ENCODE results near the gene B3GALNT1.
"Not testable (repeated sequence)": the region's sequence is repeated elsewhere in the genome, so short reads cannot be mapped to it uniquely, and the experiment has no call there.

B3GALNT1 gene

DNA sequence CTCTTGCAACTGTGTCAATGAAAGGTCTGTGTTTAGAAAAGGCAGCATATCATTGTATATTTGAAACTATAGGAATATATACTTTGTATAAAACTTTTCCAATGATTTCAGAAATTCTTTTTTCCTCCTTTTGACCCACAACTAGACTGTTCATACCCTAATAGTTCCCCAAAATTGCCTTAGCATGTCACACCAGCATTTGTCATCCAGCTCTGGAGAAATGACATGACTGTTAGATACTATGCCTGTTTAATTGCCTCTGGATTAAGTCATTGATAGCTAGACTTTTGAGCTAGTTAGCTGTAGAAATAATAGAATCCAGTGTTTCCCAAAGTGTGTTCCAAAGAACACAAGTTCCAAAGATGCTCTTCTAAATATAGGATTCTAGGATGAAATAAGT, 32.4 kb downstream of the B3GALNT1 start:
- no peak for DNase-seq

DNA sequence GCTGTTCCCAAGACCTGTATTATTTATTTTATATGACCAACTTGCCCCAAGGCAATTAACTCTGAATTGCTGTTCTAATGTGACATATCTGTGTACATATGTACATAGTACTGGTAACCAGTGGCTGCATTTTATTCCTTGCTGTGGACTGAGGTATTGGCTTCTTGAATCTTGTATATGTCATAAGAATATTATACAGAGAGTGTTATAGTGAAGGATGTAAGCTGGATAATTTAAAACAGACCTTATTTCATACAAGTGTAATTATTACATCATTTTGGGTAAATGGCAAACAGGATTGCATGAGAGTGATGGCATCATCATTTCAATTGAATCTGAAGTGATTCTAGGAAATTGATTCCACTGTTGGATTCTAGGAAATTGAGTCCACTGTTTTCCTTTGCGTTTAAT, 32.9 kb downstream of the B3GALNT1 start:
- no peak for DNase-seq

DNA sequence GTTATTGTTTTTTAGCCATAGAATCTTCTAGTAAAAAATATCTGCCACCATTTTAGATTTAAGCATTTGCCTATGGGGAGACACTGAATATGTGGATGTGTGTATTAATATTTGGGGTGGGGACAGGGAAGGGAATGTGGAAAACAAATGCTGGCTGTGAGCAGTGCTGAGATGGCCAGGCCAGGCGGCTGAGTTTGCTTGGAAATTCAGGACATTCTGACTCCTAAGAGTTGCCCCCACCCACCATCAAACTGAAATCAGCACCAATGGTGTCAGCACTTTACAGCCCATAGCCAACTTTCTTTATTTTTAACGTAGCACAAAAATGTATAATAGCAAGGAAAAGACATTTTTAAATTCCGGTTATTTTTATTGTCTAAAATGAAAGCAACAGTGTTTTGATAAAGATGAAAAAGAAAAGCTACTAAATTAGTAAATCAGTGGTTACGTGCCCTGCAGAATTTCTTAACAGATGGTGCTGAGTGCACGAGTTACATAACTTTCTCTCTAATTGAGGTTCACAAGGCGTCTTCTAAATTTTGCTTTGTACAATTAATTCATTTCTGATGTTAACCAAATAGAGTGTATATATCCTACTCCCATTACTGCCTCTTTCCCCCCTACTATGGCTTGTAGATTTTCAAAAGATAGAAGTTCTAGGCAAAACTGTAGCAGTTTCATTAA, 34.0 kb downstream of the B3GALNT1 start:
- DNase-seq, result no peak

DNA sequence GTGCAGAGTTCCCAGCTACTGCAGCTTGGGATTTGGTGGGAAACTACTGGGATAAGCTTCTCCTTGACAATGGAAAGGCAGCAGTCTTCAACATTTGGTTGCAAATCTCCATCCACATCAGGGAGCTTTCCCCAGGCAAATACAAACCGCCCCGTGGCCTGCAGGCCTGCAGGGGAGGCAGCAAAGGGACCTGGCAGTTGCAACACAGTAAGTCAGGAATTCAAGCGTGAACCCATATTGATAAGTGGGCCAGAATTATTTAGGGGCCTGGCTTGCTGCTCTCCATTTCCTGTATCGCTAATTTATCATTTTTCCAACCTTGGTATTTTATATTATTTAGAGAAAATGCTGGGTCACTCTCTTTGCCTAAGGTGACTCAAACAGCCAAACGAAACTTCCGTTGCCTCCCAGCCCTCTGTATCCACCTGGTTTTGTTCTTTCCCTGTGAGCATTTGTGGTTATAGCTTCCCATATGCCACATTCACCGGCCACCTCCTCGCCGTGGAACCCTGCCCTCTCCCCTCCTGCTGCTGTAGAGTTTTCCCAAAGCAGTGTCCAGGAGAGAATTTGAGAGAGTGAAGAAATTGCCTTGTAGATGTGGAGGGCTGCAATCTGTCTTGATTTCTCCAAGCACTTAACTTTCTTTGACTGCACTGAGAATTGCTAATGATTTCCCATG, 34.8 kb downstream of the B3GALNT1 start:
- DNase-seq, result no peak

DNA sequence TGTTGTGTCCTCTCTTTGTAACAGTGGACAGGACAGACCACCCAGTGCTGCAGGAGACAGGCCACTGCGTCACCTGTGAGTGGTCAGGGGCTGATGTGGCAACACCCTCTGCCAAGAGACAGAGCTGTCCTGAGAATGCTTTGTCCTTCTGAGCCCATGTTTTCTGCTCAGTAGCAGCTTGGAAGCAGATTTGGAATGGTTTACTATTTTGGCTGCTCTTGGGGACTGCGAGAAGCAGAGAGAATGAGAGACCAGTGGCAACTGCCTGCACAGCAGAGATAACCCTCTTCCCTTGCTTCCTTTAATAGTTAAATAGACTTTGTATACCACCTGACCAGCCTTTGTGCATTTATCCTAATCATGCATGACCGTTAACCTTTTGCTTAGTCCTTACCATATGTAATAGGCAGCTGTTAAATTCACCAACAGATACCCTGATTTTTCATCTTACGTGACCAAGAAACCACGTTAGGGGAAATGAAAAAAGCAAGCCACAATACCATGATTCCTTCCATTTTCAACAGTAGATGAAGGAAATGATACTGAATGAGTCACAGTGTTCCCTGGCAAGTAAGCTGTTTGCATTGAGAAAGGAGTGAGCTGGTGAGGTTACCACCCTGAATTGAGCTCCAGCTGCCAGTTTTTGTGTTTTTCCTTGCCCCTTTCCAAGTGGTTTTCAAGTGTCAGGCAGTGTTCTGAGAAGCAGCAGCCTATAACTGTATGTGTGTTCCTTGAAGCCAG, 35.5 kb downstream of the B3GALNT1 start:
- no peak for DNase-seq

DNA sequence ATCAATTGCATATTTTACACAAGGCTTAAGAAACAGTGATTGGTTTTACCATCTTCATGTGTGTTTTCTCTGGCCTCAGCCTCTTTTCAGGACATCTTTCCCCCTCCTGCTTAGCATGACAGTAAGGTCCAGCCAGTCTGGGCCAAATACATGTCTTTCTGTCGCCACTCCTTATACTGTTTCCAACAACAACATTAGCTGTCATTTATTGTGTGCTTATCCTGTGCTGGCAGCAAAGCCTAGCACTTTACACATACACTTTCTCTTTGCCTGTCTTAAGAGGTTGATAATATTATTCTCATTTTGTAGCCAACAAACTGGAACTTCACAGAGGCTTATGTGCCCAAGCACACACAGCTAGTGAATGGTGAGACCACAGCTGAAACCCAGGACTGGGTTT, 37.8 kb downstream of the B3GALNT1 start:
- DNase-seq, result no peak

DNA sequence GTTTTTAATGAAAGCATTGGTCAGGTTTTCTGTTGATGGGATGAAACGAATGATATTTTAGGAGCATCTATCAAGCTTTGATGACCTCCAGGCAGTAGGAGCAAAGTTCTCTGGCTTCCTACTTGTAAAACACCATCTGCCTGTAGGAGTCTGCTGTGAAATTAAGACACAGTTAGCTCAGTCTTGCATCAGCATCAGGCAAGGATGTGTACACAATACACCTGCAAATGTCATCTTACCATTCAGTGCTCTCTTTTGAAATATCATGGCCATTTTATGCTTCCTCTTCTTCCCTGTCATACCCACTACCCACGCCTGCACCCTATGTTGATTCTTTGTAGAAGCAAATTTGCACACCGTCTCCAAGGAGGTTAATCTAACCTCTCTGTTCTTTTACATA, 38.2 kb downstream of the B3GALNT1 start:
- no peak for DNase-seq

DNA sequence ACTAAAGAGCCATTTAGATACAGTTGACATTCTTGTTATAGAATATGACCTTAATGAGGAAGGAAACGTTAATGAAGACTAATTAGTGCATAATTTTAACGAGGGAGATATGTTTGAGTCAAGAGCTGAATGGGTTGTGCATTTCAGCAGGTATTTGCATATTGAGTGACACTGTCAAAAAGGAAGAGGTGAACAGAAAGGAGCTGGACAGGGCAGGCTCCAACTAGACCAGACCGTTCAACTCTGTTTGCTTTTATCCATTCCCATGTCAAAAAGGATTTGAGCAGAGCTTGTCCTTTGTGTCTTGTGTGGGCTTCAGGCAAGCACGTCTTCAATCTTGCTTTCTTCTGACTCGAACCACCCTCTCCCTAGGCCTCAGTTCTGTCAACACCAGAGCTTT, 40.7 kb downstream of the B3GALNT1 start:
- no peak for DNase-seq

DNA sequence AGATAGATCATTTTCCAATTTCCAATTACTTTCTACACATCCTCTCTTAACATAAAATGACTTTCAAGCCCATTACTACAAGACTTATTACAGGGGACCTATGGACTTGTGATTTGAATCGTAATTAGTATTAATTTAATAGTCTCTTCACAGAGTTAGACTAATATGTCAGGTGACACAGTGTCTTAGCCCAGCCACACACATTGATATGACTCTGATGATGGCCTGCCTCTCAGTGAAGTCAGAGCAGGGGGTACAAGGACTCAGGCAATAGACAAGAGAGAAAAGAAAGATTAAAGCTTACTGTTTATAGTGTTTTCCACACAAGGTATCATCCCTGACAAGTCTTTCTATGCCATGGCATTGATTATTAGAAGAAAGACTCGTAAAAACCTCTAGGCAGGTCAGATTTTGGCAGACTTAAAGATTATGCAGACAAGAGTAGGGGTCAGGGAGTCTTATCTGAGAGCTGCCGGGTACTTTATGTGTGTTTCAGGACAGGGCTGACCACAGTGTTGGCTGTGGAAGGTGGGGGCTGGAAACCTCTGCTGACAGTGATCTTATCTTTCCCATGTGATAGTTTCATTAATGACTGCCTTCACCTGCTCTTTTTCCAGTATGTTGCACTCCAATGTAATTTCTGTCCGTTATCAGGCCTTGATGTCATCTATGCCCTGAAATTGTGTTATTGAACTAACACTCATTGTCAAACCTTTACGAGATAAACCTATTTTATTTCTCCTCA, 50.1 kb downstream of the B3GALNT1 start:
- no peak for DNase-seq

DNA sequence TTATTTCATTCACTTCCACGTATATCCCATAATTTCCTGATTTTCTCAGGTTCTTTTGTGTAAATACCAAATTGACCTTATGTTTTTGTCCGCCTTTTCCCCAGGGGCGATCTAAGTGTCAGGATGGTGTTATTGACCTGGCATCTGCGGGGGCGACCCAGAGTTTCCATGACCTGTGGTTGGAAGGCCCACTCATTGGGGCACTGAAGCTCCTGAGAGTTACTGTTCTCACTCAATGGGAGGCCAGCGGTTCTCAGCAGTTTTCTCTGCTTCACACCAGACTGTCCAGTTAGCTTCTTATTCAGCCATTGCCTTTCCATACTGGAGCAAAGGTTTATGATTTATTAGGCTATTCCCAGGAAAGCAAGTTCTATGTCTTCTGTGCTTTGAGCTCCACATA, 53.3 kb downstream of the B3GALNT1 start:
- DNase-seq, result no peak

DNA sequence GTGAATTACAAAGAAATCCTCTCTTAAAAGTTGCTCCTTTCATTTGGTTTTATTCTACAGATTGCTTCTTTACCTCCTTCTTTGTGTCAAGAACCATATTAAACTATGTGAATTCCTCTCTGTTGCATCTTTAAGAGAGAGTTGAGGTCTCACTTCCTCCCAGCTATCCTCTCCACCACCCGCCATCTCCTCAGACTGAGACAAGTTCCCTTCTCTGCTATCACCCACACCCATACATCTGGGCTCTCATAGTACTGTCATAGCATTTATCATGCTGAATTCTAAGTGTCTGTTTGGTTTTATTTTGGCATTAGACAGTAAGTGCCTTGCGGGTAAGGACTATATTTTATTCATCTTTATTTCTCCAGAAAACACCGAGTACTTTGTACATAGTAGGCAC, 54.2 kb downstream of the B3GALNT1 start:
- DNase-seq, result no peak

DNA sequence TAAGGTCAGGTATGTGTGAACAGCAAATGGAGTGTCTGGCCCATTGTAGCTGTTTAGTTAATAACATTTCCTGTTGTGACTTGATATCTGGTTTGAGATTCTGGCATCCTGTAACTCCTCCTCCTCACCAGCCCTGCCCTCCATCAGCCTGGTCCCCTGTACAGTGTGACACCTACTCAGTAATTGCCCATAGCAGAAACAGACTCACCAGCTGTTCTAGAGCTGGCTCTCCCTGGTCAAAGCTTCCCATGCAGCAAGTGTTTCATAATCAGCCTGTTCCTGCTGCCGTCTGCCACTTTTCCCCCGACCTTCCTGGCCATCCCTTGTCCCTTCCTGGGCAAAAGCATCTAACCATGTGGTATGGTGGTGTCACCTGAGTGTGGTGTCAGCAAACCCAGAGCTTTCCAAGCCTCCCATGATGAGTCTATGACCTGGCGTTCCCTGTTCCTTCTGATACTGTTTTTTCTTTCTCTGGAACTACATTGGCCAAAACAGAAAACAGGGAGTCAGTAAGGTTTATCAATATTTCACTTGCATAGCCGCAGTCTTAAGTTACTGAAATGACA, 55.4 kb downstream of the B3GALNT1 start:
- no peak for DNase-seq

DNA sequence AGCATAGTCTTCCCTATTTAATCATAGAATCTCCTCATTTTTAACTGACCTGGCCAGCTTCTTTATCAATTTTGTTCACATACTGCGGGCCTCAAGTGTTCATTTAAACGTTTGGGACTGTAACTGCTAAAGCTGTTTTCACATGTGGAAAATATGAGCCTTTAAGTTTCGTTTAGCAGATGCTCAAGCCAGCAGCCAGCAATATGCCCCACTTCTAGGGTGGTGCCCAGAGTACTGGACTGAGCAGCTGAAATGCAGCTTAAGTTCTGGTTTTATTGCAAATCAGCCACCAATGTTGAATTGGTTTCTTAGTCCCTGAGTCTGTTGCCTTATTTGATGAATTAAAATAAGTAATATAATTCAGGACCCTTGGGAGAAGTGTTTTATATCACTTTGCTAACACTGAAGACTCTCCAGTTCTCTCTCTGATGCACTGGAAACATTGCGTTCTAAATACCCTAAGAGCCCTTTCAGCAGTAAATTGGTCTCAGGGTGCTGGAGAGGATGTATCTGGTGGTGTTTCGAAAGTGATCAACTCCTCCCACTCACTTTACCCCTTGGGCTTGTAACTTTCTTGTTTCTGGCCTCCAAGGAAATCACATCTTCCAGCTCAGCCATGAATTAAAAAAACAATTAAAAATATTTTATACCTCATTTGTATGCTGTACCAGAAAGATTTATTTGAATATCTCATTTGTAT, 61.7 kb downstream of the B3GALNT1 start:
- no peak for DNase-seq

DNA sequence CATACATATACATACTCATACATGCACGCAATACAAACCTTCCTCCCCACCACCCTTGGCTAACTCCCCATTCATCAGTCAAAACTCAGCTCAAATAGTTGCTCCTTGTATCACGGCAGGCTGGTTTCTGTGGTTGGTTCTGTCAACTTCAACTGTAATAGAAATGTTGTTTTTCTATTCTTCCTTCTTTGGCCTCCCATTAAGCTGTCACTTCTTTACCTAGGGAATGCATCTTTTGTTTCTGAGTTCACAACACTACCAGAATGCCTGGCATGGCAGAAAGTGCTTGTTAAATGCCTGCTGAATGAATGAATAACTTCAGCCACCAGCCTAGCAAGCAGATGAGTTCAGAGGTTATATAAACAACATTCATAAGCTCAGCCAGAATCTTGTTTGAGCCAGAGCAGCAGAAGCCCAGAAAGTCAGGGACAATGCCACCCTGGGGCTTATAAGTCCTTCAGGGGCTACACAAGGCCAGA, 63.1 kb downstream of the B3GALNT1 start:
- DNase-seq, result no peak

DNA sequence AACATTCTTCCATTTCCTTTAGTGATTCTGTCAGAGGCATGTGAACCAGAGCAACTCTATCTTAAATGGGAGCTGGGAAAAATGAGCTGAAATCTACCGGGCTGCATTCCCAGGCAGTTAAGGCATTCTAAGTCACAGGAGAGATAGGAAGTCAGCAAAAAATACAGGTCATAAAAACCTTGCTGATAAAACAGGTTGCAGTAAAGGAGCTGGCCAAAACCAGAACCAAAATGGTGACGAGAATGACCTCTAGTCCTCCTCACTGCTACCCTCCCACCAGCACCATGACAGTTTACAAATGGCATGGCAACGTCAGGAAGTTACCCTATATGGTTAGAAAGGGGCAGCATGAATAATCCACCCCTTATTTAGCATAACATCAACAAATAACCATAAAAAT, 66.4 kb downstream of the B3GALNT1 start:
- DNase-seq, result no peak

DNA sequence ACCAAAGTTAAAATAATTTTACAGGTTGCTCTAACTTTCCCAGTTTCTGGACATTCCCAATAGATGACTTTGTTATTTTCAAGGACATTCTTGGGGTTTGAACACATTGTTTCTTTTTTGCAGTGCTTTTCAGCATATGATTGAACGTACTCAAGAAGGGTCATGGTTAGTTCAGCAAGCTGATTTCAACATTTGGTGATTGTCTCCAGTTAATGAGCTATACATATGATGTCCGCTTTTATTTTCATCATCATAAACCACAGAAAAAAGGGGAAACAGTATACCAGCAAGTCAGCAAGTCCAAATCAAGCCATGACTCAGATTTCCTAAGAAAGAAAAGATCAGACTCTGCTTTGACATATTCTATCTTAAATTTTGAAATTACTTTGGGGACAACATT, 69.4 kb downstream of the B3GALNT1 start:
- DNase-seq, result no peak

DNA sequence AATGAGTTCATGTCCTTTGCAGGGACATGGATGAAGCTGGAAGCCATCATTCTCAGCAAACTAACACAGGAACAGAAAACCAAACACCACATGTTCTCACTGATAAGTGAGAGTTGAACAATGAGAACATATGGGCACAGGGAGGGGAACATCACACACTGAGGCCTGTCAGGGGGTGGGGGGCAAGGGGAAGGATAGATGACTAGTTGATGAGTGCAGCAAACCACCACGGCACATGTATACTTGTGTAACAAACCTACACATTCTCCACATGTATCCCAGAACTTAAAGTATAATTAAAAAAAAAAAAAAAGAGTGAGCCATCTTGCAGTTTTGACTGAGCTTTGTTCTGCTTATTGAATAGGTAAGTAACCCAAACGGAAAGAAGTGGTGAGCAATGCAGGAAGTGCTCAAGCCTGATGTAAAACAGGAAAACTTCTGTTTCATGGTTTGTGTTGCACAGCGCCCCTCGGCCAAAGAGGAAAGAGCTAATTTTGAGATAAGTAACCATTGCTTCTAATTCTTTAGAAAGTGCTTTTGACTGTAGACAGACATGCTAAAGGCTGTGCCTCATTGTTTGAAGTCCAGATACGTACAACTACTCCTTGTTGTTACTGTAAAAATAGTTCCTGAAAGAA, 70.1 kb downstream of the B3GALNT1 start:
- not testable (repeated sequence) for DNase-seq
